GM19397 (cell line): ENCODE measurements around the gene TGFBR3L.
"Not testable (repeated sequence)": the region's sequence is repeated elsewhere in the genome, so short reads cannot be mapped to it uniquely, and the experiment has no call there.

Experiments
- ATAC-seq: cut with Tn5 transposase; IDR thresholded peaks from one replicate; pipeline ENCODE4 v1.9.1; 2021; ENCODE audit warnings: mild to moderate bottlenecking, moderate library complexity; ENCODE audit not compliant: unreplicated experiment

TGFBR3L gene

GRCh38 chr19:7947939-7948338, 33.3 kb downstream of the TGFBR3L start:
- no peak for ATAC-seq

DNA sequence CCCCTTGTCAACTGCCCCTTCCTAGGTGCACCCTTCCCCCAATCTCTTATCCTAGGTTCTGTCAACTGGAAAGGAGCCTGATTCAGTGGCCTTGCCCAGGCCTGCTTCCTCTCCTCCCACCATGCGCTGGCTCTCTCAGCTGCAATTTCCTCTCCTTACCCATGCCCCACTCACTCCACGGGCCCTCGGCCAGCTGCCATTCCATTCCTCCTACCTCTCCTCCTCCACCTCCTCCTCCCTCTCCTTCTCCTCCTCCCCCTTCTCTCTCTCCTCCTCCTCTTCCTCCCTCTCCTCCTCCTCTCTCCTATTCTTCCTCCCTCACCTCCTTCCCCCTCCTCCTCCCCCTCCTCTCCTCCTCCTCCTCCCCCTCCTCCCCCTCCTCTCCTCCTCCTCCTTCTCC, 38.4 kb downstream of the TGFBR3L start:
- no peak for ATAC-seq

- ATAC-seq, result no peak
These were observed 38.9 kb downstream of the TGFBR3L start for GRCh38 chr19:7953576-7953975.

DNA sequence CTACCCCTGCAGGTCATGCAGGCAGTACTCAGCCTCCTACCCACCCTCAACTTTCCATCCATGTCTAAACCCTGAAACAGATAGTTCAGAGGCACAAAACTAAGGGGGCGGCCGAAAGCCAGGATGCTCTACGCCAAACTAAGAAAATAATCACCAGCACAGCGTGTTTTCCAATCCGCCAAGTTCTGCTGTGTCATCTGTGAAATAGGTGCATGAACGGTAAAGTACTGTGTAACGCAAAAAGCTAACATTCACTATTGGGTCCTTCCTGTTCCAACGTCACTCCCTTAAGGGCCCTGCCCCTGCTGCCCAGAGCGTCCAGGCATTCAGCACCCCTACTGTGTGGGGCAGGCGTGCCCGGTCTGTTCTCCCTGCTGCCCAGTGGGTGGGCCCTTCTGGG, 41.1 kb downstream of the TGFBR3L start:
- no peak for ATAC-seq

DNA sequence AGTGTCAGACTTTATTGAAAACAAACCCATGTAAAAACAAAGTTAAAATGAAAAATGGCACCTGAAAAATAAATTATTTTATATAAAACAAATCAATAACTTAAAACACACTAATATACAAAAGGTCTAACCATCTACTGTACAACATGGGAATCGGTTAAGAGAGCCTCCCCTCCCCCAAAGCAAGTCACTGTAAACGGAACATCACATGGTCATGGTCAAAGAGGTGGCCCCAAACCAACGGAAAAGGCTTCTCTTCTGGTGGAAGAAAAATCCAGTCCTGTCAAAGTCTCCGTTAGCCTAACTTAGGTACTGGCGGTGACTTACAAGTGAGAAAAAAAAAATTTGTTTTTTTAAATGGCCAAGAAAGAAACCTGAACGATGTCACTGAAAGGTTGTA, 44.6 kb downstream of the TGFBR3L start:
- no peak for ATAC-seq

- not testable (repeated sequence) for ATAC-seq
These were observed 46.5 kb downstream of the TGFBR3L start for GRCh38 chr19:7961082-7961481.

GRCh38 chr19:7961920-7962626, 47.4 kb downstream of the TGFBR3L start:
- ATAC-seq, result no peak

DNA sequence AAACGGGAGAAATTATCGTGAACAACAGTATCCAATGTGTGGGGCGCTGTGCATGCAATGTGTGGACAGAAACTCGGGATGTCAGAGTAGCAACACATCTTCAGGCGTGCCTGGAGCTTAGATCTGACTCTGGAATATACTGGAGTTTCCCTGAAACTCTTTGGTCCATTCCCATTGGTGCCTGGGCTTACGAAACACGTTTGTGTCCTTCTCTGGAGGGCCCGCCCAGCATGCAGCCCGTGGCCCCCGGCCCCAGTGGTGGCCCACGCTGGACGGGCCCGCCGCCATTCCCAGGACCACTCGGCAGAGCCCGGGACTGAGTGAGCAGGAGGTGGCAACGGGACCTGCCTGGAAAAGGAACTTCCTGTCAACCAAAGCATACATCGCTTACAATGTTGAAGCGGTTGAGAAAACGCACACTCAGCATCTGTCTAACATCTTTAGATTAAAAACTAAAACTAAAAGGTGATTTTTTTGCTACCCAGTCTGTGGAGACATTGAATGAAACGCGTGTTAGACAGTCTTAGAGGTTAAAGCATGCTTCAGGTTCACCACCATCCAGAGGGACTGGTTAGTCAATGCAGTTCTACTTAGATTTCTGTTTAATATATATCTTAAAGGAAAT, 48.1 kb downstream of the TGFBR3L start:
- ATAC-seq, result no peak

DNA sequence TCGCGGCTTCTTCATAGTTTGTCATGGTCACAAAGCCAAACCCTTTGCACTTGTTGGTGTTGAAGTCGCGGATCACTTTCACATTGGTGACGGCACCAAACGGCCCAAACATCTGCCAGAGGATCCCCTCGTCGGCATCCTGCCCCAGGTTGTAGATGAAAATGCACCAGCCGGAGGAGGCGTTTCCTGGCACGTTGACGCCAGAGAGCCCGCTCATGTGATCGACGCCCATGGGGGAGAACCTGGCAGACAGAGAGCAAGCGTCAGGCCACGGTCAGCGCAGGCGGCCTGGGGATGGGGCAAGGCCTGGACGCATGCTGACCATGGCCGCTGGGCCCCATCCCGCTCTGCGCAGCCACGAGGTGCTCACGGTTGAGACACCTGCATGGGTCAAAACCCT, 48.9 kb downstream of the TGFBR3L start:
- ATAC-seq, result no peak

DNA sequence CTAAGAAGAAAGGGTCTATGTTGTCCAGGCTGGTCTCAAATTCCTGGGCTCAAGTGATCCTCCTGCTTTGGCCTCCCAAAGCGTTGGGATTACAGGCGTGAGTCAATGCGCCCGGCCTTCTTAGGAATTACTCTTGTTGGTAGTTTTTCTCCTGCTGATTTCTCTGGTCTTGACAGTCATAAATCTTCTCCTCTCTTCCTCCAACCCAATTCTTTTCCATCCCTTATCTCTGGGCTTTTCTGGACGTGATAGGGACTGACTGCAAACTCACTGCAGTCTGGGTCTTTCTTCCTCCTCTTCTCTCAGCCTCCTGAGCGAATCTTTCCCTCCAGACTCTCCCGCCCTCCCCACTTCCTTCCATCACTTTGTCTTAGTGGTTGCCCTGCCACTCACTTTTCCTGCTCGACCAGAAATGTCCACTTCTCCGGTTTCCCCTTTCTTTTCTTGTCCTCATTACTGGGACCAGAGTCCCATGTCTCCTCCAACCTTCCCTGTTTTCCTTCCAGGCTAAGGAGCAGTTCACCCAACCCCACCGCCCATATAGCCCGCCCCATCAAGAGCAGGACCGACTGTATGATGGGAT, 50.7 kb downstream of the TGFBR3L start:
- ATAC-seq, result no peak

DNA sequence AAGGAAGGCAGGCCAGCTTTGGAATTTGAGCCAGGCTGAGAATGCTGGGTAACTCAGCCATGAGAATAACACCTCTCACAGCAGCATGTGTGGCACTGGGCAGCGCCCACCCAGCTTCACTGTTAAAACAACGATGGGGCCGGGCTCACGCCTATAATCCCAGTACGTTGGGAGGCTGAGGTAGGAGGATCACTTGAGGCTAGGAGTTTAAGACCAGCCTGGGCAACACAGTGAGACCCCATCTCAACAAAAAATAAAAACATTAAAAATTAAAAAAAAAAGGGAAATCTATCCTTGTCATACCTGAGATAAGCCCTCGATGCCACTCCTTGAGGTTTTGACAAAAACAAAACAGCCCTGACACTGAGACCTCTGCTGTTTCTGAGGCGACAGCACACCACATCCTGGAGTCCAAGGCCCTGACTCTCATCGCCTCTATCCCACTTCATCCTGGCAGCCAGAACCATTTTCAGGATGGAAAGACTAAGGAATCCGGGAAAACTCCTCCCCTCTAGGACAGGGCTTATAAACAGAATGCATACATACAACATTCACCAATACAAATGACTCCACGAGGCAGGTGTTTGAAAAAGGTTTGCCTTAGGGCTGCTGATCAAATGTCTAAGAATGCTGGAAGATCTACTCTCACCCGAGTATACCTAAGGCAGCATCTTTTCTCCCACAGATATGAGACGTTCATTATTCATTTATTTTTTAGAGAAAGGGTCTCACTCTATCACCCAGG, 51.5 kb downstream of the TGFBR3L start:
- no peak for ATAC-seq

DNA sequence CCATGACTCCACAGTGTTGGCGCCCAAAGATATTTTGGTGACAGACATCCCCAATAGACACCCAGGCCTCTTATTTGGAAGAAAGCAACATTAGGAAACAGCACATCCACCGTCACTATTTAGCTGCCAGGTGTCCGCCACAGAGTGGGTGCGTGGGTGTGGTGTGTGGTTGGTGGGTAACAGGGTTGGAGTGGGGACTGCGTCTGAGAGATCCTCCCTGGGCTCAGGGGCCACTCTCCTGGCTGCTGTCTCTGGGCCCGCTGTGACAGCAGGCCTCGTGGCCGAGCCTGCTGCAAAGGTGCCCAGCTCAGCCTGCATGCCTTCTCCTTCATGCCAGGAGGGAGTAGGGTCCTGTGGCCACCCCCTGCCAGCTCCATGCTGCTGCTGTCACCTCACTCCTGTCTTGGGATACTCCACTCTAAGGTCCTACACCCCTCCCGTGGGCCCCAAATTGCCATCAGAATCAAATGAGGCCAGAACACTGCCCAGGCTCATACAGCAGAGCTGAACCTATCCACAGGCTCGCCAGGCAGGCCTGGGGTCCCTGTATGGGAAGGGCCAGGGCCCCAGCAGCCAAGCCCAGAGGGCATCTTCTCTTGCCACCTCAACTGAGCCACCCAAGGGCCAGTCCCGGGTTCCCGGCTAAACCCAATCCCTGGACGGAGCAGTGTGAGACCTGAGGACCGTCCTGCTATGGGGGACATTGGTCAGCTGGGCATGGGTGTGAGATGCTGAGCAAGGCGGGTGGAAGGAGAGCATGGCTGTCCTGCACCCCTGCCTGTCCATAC, 53.6 kb downstream of the TGFBR3L start:
- no peak for ATAC-seq
